ENCODE results near the gene ZNF99. TPM values are rescaled to one million over a fixed set of nuclear protein-coding genes. Genes with fewer than 3 reads are reported as not detected.

Gene ZNF99
- total RNA-seq, 1 experiment from 2014 or later: not detected

Other genes with a start within 250 kb of the ZNF99 start
- gene ZNF492, start 149.8 kb downstream of the ZNF99 start, total RNA-seq (2022): not detected in 2 replicates
- not detected in 2 replicates for gene ZNF723, start 48.1 kb upstream of the ZNF99 start, total RNA-seq (2022)
- not detected in 2 replicates for gene ZNF728, start 219.0 kb upstream of the ZNF99 start, total RNA-seq (2022)